ENCODE measurements around the gene C6orf136.

- TF ChIP-seq NRF1 (conservative IDR thresholded peaks at IDR 0.05 in 1 of 2, IDR thresholded peaks at IDR 0.05 in 1 of 2) = no peak
- TF ChIP-seq POLR2AphosphoS2 (IDR thresholded peaks at IDR 0.05; ENCODE audit: low read length) = no peak
- no peak for TF ChIP-seq CTCF (IDR thresholded peaks at IDR 0.05 in 2 of 3, conservative IDR thresholded peaks at IDR 0.05 in 1 of 3; ENCODE audit: insufficient read depth in 2 of 3, low read depth in 1 of 3, low read length in 3 of 3)
- TF ChIP-seq EZH2 (IDR thresholded peaks at IDR 0.05; ENCODE audit: borderline replicate concordance, low read depth, low read length) = no peak
- no peak for TF ChIP-seq RNF2 (IDR thresholded peaks at IDR 0.05)
- TF ChIP-seq YY1 (IDR thresholded peaks at IDR 0.05; ENCODE audit: borderline replicate concordance in 1 of 3, control insufficient read depth in 1 of 3, extremely low read depth in 1 of 3, insufficient read depth in 3 of 3, insufficient read length in 1 of 3, insufficient replicate concordance in 2 of 3, low read depth in 1 of 3, low read length in 2 of 3) = no peak
Observed at GRCh38 chr6:30635834-30636233, 11.1 kb upstream of the C6orf136 start.

All from K562 (cell line).